ENCODE data around the gene DKK3. TPM values are rescaled to one million over a fixed set of nuclear protein-coding genes. Genes with fewer than 3 reads are reported as not detected.

DKK3 gene
- total RNA-seq, 1 experiment from 2014 or later = 156 TPM

DNA sequence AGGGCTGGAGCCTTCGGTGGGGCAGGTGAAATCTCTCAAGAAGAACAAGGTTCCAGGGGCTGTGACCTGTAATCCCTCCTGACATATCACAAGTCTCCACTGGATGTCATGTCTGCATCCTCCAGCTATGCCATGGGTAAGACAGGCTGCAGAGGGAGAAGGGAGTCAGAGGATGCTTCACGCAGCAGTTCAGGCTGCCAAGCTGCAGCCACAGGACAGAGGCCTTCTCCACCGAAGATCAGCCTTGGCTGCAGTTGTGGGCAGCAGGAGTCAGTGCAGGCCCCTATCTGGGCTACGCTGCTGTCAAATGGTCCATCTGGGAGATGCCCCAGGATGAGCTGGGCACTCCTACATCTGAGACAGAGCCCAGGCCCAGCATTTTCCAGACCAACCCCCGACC lies 25.0 kb downstream of the DKK3 start:
- no peak overlapping the region for H3K4me3 Mint-ChIP-seq (ENCODE audit: unreplicated experiment)
- no peak overlapping the region for H3K4me3 ChIP-seq (ENCODE audit: low read depth, low read length)
- ChIA-PET CTCF (no interaction called here), POLR2A (no interaction called here)
- H3K9me3 Mint-ChIP-seq (ENCODE audit: unreplicated experiment) = peaks cover 4% of the 10 kb centered on the region
- H3K27ac Mint-ChIP-seq (ENCODE audit: unreplicated experiment) = no peak overlapping the region
- H3K4me1 Mint-ChIP-seq (ENCODE audit: low read depth, unreplicated experiment) = peaks cover 34% of the 10 kb centered on the region
- BruUV-seq (replicated peaks) = no TSS peak
- H3K9me3 ChIP-seq = no peaks in the 10 kb centered on the region
- H3K4me1 ChIP-seq = peaks cover 17% of the 10 kb centered on the region
- H3K36me3 ChIP-seq (ENCODE audit: control insufficient read depth, insufficient read depth, low read length) = peaks cover 4% of the 10 kb centered on the region; the same call in 1 of the 2 replicates
- no peak for DNase-seq
- no peaks in the 10 kb centered on the region for H3K27me3 ChIP-seq (replicated peaks; ENCODE audit: control insufficient read depth, insufficient read depth, low read length)
- peaks cover 60% of the 10 kb centered on the region for H3K36me3 Mint-ChIP-seq (ENCODE audit: insufficient read depth, unreplicated experiment)
- H3K27me3 Mint-ChIP-seq (ENCODE audit: insufficient read depth, unreplicated experiment) = no peaks in the 10 kb centered on the region
- TF ChIP-seq, protein P1, sequence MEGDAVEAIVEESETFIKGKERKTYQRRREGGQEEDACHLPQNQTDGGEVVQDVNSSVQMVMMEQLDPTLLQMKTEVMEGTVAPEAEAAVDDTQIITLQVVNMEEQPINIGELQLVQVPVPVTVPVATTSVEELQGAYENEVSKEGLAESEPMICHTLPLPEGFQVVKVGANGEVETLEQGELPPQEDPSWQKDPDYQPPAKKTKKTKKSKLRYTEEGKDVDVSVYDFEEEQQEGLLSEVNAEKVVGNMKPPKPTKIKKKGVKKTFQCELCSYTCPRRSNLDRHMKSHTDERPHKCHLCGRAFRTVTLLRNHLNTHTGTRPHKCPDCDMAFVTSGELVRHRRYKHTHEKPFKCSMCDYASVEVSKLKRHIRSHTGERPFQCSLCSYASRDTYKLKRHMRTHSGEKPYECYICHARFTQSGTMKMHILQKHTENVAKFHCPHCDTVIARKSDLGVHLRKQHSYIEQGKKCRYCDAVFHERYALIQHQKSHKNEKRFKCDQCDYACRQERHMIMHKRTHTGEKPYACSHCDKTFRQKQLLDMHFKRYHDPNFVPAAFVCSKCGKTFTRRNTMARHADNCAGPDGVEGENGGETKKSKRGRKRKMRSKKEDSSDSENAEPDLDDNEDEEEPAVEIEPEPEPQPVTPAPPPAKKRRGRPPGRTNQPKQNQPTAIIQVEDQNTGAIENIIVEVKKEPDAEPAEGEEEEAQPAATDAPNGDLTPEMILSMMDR (IDR thresholded peaks at IDR 0.05; ENCODE audit: insufficient read depth in 1 of 2, low read depth in 1 of 2, low read length in 1 of 2, severe bottlenecking in 1 of 2, unreplicated experiment in 1 of 2) = no peak
- intact Hi-C loops (cut with micrococcal nuclease; ENCODE audit: unreplicated experiment) = no loop called here

DNA sequence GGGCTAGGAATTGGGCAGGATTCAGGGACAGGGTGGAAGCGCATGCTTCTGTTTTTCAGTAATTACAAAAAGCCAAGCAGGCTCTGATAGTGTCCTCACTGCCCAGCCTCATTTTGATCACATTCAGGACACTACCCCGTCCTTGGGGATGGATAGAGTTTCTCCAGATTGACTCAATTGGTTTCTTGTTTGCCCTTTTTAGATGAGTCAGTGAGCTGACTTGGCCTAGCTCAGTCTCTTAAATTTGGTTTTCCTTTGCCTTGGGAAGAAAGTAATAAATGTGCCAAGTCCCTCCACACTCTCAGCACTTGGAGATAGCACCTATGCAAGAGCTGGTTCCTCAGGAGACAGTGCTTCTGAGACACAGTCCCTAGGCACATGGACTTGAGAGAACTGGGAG lies 25.5 kb downstream of the DKK3 start:
- ChIA-PET CTCF (no interaction called here), POLR2A (no interaction called here)
- no peaks in the 10 kb centered on the region for H3K27me3 Mint-ChIP-seq (ENCODE audit: insufficient read depth, unreplicated experiment)

DNA sequence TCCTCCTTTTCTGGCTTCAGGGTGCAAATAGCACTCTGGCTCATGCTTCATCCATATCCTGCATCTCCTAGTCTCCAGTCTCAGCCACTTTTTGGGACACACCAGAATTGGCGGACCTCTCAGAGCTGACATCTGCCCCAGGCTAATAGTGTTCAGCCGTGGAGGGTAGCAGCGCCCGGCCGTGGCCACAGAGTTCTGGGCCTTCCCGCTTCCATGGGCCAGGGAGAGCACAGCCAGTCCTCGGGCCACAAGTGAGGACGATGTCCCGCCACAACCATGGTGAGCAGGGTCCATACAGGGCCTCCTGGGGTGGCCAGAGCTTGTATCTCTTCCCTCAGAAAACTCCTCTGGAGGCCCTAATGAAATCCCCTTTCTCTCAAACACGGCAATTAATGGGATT lies 26.0 kb downstream of the DKK3 start:
- ChIA-PET CTCF (no interaction called here), POLR2A (interaction anchor here (1.1 kb wide), 1 partner anchor 15 kb away, joined by 3 read pairs; no protein-coding TSS in a partner anchor)
- Histone ChIP-seq H3K9me3 (no peaks in the 10 kb centered on the region), H3K36me3 (ENCODE audit: control insufficient read depth, insufficient read depth, low read length) (peaks cover 4% of the 10 kb centered on the region; the same call in 1 of the 2 replicates), H3K4me1 (peaks cover 17% of the 10 kb centered on the region), H3K4me3 (ENCODE audit: low read depth, low read length) (no peak overlapping the region), H3K27me3 (replicated peaks; ENCODE audit: control insufficient read depth, insufficient read depth, low read length) (no peaks in the 10 kb centered on the region)
- no peak for DNase-seq
- Mint-ChIP-seq H3K27me3 (ENCODE audit: insufficient read depth, unreplicated experiment) (no peaks in the 10 kb centered on the region), H3K4me1 (ENCODE audit: low read depth, unreplicated experiment) (peaks cover 40% of the 10 kb centered on the region), H3K36me3 (ENCODE audit: insufficient read depth, unreplicated experiment) (peaks cover 55% of the 10 kb centered on the region), H3K9me3 (ENCODE audit: unreplicated experiment) (peaks cover 6% of the 10 kb centered on the region), H3K27ac (ENCODE audit: unreplicated experiment) (no peak overlapping the region), H3K4me3 (ENCODE audit: unreplicated experiment) (no peak overlapping the region)
- TF ChIP-seq, protein P1 (IDR thresholded peaks at IDR 0.05; ENCODE audit: insufficient read depth in 1 of 2, low read depth in 1 of 2, low read length in 1 of 2, severe bottlenecking in 1 of 2, unreplicated experiment in 1 of 2) = no peak
- intact Hi-C loops (cut with micrococcal nuclease; ENCODE audit: unreplicated experiment) = no loop called here
- BruUV-seq (replicated peaks) = no TSS peak

More for the DNA sequence above, 25.5 kb downstream of the DKK3 start:
- DNase-seq = no peak
- H3K4me1 Mint-ChIP-seq (ENCODE audit: low read depth, unreplicated experiment) = peaks cover 38% of the 10 kb centered on the region
- Histone ChIP-seq H3K36me3 (ENCODE audit: control insufficient read depth, insufficient read depth, low read length) (peaks cover 4% of the 10 kb centered on the region; the same call in 1 of the 2 replicates), H3K27me3 (replicated peaks; ENCODE audit: control insufficient read depth, insufficient read depth, low read length) (no peaks in the 10 kb centered on the region), H3K9me3 (no peaks in the 10 kb centered on the region), H3K4me3 (ENCODE audit: low read depth, low read length) (no peak overlapping the region), H3K4me1 (peaks cover 17% of the 10 kb centered on the region)
- H3K27ac Mint-ChIP-seq (ENCODE audit: unreplicated experiment) = no peak overlapping the region
- peaks cover 6% of the 10 kb centered on the region for H3K9me3 Mint-ChIP-seq (ENCODE audit: unreplicated experiment)
- no TSS peak for BruUV-seq (replicated peaks)
- H3K36me3 Mint-ChIP-seq (ENCODE audit: insufficient read depth, unreplicated experiment) = peaks cover 58% of the 10 kb centered on the region
- intact Hi-C loops (cut with micrococcal nuclease; ENCODE audit: unreplicated experiment) = no loop called here
- no peak overlapping the region for H3K4me3 Mint-ChIP-seq (ENCODE audit: unreplicated experiment)
- TF ChIP-seq, protein P1 (IDR thresholded peaks at IDR 0.05; ENCODE audit: insufficient read depth in 1 of 2, low read depth in 1 of 2, low read length in 1 of 2, severe bottlenecking in 1 of 2, unreplicated experiment in 1 of 2) = no peak
